Inflammatory macrophage treated with lipopolysaccharide for 4 hours (primary cell): Measurements from ENCODE around the gene TMEM184C.

Source experiments
- DNase-seq: peaks from one replicate; pipeline ENCODE4 v3.0.0-alpha.2; 2020

Gene TMEM184C

DNA sequence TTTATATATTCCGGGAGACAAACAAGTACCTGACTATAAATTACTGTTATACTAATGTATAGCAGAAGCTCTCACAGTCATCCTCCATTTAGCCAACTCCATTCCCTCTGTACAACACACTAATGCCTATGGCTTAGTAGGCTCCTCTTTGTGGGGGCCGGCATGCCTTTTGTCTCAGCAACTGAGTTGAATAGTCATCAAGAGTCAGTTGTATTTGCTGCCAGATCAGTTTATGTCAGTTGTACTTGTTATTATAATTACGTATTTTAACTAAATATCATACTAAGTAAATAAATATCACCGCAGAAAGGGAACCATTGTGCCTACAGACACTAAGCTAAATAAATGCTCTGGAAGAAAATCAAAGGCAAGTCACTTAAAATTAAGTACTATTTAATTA lies 56.9 kb downstream of the TMEM184C start:
- DNase-seq, result no peak

DNA sequence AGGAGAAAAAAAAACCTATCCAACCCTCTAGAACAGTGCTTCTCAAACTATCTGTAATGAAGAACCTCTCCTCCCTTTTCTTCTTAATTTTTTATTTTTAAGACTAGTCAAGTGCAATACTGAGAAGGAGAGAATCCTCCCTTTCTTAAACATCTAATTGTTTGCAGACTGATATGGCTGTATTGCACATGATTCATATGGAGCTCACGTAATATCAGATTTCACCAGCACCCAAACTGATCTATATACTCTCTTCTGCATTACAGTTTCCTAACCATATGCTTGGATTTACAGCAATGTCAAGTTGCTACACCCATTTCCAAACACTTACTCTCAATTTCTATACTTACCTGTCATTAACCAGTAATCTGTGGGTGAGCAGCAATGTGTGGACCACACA lies 57.3 kb downstream of the TMEM184C start:
- DNase-seq, result no peak

DNA sequence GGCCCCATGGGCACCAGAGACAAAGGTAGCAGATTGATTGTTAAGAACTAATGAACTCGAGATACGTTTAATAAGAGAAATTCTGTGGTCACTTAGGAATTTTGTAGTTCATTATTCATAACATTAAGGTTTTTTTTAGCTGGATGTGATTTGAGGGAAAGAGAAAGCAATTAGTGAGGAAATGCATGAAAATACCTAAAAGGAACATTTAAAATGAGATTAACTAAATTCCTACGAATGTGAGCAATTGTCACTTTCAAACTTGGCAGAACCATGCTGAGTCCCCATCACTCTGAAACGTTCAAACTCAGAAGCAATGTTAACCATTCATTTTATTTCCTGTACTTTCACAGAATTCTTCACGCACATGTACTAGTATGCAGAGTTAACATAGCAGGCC lies 60.9 kb downstream of the TMEM184C start:
- no peak for DNase-seq

DNA sequence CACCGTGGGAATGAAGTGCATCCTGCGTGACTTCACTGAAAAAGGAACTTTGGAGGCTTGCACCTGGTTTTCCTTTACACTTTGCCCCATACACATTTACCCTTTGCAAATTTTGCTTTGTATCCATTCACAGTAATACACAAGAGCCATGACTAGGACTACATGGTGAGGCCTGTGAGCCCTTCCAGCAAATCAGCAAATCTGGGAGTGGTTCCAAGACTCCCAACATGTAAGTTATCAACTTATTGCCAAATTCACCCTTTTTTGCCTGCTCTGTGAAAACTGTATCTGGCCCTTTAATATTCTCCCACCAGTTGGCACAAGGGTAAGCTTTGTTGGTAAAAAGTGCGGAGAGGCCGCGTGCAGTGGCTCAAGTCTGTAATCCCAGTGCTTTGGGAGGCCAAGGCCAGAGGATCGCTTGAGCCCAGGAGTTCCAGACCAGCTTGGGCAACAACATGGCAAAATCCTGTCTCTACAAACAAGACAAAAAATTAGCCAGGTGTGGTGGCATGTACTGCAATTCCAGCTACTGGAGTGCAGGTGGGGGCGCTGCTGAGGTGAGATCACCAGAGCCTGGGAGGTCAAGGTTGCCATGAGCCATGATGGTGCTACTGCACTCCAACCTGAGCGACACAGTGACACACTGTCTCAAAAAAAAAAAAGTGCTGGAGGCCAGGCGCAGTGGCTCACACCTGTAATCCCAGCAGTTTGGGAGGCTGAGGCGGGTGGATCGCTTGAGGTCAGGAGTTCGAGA lies 61.8 kb downstream of the TMEM184C start:
- DNase-seq, result no peak

DNA sequence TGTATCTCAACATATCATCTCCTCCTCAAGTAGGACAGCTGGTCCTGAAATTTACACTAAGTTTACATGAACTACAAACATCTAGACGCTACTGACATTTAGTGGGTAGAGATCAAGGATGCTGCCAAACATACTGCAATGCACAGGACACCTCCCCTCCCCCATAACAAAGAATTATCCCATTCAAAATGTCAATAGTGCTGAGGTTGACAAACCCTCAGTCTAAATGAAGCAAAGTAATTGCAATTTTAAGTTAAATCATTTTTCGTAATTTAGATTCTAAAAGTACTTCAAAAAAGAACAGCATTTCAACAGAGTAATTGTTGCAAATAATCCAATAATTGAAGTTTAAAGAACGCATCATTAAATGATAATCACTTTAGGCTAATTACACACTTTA lies 65.6 kb downstream of the TMEM184C start:
- no peak for DNase-seq

DNA sequence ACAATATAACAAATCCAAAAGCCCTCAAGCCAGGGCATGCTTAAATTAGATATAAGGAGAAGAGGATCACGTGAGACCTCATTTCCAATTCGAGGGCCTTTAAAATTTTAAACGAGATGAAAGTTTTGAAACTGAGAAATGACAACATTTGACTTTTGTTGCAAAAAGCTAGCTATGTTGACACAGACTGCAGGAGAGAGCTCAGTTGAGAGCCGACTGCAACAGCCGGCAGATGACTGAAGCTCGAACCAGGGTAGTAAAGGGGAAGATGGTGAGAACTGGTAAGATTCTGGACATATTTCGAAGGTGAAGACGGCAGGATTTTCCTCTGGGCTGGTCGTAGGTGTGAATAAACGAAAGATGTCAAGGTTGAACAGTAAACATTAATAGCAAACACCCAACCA lies 66.0 kb downstream of the TMEM184C start:
- DNase-seq, result peak; percentile 74

DNA sequence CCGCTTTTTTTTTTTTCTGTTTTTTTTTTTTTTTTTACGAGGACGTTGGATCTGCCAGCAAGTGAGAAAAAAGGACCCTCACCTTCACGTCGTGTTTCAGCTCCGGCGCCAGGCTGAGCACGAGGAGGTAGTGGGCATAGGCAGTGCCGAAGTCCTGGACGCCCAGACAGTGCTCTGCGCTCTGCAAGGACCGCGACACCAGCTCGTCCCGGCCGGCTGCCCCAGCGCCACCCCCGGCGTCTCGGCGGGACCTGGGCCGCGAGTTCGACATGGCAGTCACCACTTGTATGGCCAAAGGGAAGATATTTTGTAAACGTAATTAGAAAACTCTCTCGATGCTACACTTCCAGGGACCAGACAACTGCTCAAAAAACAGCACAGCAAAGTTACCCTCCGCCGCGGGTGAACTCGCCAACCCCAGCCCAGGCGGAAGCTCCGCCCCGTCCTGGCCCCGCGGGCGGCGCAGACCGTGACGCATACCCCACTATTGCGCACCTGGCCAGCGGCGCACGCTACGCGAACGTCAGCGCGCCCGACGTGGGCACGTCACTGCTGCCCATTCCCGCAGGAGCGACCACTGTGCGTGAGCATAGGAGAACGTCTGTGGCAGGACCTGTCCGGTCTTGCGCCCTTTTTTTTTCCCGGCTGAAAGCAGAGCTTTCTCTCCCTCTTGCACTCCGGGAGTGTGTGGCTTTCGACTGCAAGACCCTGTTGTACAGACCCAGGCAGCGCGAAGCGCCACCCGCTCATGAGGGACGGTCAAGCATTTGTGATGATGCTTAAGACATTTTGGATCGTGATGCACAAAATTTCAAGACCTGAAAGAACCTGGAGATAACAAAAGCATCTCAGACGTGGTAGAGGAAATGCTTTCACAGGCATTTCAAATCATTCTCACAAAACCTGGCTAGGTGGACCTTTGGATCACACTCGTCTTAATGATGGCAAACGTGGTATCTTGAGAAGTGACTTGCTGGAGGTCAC lies 66.8 kb downstream of the TMEM184C start, which contains the start of gene PRMT9:
Gene PRMT9 (minus strand): TSS at position 447 of the 984 bp plus-strand sequence. CDS start 176 bp downstream, at position 271.
- peak; percentile 84 for DNase-seq

DNA sequence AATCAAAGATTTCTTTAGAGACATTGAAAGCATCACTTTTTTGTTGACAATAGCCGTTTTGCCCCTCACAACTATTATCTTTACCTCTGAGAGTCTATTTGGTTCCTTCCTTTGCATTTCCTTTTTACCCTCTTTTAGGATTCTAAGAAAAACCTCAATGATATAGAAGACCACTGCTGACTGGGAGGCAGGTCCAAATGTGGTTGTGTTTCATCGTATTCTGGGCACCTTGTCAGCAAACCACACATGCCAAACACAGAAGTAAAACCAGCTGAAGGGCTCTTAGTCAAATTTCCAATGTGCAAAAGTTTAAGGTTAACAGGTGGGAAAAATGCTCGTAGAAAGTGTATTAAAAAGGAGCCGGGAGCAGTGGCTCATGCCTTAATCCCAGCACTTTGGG lies 71.9 kb downstream of the TMEM184C start:
- DNase-seq, result no peak

DNA sequence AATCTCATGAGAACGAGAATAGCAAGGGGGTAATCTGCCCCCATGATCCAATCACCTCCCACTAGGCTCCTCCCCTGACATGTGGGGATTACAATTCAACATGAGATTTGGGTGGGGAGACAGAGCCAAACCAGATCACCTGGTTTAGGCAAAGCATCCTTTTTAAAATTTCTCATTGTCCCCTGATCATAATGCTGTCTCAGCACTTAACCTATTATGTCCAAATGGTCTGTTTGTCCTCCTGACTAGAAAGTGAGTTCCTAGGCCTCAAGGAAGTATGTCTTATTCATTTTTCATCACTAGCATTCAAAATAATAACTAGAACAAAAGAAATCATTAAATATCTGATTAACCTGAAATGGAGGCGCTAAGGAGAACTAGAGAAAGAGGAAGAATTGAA lies 74.6 kb downstream of the TMEM184C start:
- no peak for DNase-seq

DNA sequence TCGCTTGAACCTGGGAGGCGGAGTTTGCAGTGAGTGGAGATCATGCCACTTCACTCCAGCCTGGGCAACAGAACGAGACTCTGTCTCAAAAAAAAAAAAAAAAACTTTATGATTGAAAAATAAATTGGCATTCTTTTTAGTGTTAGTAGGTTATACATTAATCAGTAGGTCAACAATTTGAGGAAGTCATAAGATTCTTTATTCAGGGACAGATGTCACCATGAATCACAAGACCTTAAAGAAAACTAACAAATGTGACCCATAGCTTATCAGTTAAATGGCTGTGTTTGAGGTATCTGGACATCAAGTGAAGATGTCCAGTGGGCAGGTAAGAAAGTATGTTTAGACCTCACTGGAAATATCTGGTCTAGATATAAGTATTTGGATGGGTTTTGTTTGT lies 76.0 kb downstream of the TMEM184C start:
- DNase-seq, result no peak

DNA sequence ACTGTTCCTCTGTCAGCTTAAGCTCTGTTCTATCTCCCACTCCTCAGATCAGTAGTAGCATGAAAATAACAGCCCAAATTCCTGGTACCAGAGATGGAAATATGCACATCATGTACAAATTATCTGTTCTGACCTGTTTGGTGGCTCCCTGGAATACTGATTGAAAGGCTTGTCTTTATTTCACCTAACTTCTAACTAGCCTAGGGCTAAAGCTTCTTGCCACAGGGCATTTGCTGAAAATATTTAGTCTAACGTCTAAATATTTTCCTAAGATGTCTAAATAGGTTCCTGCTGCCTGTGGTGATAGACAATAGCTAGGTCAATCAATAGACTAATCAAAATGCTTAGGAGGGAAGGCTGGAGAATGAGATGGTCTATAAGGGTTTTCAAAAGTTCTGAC lies 79.7 kb downstream of the TMEM184C start:
- DNase-seq, result no peak

DNA sequence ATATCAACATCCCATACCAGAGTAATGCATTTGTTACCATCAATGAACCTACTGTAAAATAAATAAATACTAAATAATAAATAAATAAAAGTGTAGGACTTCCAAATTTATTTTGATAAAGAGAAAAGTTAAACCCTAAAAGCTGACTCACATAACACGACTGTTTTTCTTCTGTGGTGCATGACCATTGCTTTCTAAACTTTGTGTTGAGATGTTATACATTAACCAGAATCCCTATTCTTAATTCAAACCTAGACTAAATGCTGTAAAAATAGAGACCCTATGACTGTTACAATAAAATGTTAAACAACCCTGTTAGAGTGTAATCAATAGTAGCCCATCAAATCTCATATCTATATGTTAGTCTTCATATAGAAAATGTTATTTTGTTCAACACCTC lies 87.6 kb downstream of the TMEM184C start:
- no peak for DNase-seq

DNA sequence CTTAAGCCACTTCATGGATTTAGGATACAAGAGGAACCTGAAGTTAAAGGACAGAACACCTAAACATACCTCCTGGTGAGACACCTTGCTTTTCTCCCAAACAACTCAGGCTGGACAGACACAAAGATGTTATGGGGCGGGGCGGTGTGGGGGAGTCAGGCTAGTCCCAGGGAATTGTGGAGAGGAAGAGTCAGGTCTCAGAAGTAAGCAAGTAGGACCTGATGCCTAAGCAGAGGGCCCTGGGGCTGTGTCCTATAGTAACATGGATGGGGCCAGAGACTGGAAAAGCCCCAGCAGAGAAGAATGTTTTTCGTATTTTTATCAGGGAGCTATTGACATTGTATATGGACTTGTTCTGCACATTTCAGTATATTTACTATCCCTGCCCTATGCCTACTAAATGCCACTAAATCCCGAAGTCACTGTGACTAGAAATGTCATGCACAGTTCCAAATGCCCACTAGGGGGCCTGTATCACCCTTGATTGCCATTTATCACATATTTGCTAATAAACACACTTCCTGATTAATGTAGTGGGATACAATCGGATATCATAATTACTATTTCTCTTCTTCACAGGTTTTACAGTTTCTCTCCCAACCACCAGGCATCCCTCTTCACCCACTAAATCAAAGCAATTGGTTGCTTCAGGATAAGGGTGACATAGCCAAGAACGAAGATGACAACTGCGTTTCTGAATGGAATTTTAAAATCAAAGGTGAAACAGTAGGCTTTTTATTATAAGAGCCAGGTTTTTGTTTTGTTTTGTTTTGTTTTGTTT lies 90.9 kb downstream of the TMEM184C start:
- DNase-seq, result peak; percentile 67

DNA sequence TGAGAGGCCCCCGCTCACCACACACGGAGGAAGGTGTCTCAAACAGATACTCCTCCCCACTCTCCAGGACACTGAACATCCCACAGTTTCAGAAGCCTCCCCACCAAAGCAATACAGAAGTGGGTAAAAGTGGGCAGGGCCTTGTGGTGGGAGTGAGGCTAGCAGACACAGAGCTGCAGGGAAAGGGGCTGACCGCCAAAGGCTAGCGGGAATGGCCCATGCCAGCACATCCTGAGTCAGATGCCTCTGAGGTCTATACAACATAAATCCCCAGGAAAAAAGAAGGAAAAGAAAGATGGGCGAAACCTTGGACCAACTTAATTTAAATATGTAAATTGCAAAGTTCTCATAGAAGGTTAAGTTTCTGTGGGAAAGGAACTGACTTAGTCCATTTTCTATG lies 92.8 kb downstream of the TMEM184C start:
- no peak for DNase-seq

DNA sequence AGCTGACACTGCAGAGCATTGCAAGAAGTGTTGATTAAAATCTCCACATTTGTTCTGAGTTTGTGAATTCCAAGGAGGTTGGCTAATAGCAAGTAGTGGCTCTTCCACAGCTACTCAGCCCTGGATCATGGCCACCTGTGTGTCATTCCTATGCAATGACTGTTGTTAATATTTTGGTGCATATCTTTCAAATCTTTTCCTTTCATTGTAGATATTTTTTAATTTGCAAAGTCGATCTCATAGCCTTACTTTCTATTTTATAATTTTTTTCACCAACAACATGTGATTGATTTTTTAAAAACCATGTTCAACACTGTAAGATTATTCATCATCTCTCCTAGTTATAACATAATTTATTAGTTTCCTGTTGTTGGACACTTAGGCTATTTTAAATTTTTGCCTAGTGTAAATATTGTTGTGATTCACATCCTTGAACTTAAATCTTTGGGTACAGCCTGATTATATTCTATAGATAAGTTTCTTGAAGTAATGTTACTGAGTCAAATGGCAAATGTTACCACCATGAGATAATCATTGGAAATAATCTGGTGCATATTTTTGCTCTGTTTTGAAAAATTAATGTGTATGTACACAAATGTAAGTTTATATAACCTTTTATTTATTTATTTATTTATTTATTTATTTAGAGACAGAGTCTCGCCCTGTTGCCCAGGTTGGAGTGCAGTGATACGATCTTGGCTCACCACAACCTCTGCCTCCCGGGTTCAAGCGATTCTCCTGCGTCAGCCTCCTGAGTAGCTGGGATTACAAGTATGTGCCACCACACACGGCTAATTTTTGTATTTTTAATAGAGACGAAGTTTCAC lies 97.6 kb downstream of the TMEM184C start:
- no peak for DNase-seq

DNA sequence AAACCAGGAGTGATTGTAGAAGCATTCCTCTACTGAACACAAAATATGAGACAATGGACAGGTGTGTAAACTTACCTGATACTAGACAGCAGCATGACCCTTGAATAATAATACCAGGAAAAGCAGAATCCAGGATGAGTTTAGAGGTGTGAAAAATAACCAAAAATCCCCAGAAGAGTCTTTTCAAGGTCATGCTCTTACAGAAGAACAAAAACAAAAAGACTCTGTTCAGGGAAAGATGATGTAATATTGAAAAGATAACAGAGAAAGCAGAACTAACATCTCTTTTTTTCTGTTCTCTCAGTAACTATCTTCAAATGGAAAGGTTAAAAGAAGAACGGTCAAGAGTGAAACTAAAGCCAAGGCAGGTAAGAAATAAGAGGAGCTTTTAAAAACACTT lies 100.7 kb downstream of the TMEM184C start:
- DNase-seq, result no peak
